Breast epithelium (tissue), 3 donors: ENCODE data around the gene KCNJ6.

Experiments used
- POLR2A ChIP-seq: fragments of 450-650 bp; IDR thresholded peaks from one replicate; pipeline ENCODE4 v1.6.1; 2016; ENCODE audit warnings: antibody characterized with exemption, mild to moderate bottlenecking, moderate library complexity
- POLR2AphosphoS5 ChIP-seq, 3 donors: sonication (generic); formaldehyde crosslinking; IDR thresholded peaks; one replicate each; pipeline ENCODE4 v1.6.1; 2017; ENCODE audit warnings: antibody characterized with exemption in 3 of 3
- TF ChIP-seq, protein P1 (sequence below), 3 donors: fragments of 450-650 bp; IDR thresholded peaks; one replicate each; pipeline ENCODE4 v1.5.1; 2016 to 2017; ENCODE audit warnings: antibody characterized with exemption in 3 of 3, mild to moderate bottlenecking in 3 of 3, moderate library complexity in 3 of 3

DNA sequence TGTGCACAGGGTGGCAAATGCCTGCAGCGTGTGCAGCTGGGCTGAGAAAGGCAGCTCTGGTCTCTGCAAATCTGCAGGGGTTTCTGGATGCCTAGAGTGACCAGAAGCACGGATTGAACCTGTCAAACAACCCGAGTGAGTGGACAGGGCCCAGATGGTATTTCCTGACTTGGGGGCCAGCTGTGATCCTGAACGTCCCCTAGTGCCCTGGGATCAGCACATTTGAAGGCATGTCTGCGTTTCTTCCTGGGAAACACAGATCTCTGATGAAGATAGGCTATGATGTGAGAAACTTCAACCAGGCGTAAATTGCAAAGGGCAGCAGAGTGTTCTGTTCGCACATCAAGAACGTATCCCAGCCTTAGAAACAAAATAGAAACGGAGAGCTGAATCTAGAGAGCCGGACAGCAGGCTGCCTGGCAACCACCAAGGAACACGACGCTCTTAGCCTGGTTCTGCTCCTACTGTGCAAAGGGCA lies 163.1 kb downstream of the KCNJ6 start:
- TF ChIP-seq, protein P1, sequence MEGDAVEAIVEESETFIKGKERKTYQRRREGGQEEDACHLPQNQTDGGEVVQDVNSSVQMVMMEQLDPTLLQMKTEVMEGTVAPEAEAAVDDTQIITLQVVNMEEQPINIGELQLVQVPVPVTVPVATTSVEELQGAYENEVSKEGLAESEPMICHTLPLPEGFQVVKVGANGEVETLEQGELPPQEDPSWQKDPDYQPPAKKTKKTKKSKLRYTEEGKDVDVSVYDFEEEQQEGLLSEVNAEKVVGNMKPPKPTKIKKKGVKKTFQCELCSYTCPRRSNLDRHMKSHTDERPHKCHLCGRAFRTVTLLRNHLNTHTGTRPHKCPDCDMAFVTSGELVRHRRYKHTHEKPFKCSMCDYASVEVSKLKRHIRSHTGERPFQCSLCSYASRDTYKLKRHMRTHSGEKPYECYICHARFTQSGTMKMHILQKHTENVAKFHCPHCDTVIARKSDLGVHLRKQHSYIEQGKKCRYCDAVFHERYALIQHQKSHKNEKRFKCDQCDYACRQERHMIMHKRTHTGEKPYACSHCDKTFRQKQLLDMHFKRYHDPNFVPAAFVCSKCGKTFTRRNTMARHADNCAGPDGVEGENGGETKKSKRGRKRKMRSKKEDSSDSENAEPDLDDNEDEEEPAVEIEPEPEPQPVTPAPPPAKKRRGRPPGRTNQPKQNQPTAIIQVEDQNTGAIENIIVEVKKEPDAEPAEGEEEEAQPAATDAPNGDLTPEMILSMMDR (IDR thresholded peaks at IDR 0.05): no peak
- no peak for TF ChIP-seq POLR2A
- TF ChIP-seq POLR2AphosphoS5 (IDR thresholded peaks at IDR 0.05): no peak
